PC-3 (cell line): ENCODE results near the gene DMD.

Source experiments
- EZH2 ChIP-seq: fragments of 300-600 bp; sonication (generic); IDR thresholded peaks from one replicate; pipeline ENCODE4 v1.6.1; 2017; ENCODE audit warnings: antibody characterized with exemption, mild to moderate bottlenecking, low read length; ENCODE audit not compliant: unreplicated experiment
- EZH2phosphoT487 ChIP-seq: fragments of 300-600 bp; sonication (generic); IDR thresholded peaks from 2 replicates; pipeline ENCODE4 v1.6.1; 2018; ENCODE audit warnings: mild to moderate bottlenecking, antibody characterized with exemption, low read length, borderline replicate concordance
- TF ChIP-seq, protein P1 (sequence below): fragments of 300-600 bp; sonication (generic); conservative IDR thresholded peaks from 2 replicates; pipeline ENCODE4 v1.5.1; 2017; ENCODE audit warnings: antibody characterized with exemption, low read depth, mild to moderate bottlenecking, low read length

GRCh38 chrX:31139961-31140360 is 2071.4 kb downstream of the DMD start:
- TF ChIP-seq, protein P1, sequence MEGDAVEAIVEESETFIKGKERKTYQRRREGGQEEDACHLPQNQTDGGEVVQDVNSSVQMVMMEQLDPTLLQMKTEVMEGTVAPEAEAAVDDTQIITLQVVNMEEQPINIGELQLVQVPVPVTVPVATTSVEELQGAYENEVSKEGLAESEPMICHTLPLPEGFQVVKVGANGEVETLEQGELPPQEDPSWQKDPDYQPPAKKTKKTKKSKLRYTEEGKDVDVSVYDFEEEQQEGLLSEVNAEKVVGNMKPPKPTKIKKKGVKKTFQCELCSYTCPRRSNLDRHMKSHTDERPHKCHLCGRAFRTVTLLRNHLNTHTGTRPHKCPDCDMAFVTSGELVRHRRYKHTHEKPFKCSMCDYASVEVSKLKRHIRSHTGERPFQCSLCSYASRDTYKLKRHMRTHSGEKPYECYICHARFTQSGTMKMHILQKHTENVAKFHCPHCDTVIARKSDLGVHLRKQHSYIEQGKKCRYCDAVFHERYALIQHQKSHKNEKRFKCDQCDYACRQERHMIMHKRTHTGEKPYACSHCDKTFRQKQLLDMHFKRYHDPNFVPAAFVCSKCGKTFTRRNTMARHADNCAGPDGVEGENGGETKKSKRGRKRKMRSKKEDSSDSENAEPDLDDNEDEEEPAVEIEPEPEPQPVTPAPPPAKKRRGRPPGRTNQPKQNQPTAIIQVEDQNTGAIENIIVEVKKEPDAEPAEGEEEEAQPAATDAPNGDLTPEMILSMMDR = no peak
- TF ChIP-seq EZH2 = no peak
- TF ChIP-seq EZH2phosphoT487 = no peak
